Gastrocnemius medialis (tissue), 4 donors: ENCODE measurements around the gene TNS3. TPM values are rescaled to one million over a fixed set of nuclear protein-coding genes. Genes with fewer than 3 reads are reported as not detected.

Experiments
- ATAC-seq, 2 donors: fragments of 150-250 bp; one replicate each; pipeline ENCODE4 v1.9.1; 2016
- DNase-seq, 2 donors: peaks; one replicate each; pipeline ENCODE4 v3.0.0-alpha.2; 2019
- H3K27ac ChIP-seq, 4 donors: fragments of 200-600 bp; sonication (generic); 1 replicate in 1 of 4; 2 replicates in 3 of 4; pipeline ENCODE4 v1.5.1; 2016 to 2018; ENCODE audit warnings: mild to moderate bottlenecking in 2 of 4, moderate library complexity in 1 of 4
- H3K27me3 ChIP-seq, 3 donors: fragments of 200-600 bp; sonication (generic) in 2 of 3; 1 replicate in 1 of 3; 2 replicates in 2 of 3; pipeline versions ENCODE4 v1.5.1 to v1.6.0; 2016 to 2019; ENCODE audit warnings: mild to moderate bottlenecking in 1 of 3, moderate library complexity in 1 of 3
- H3K36me3 ChIP-seq, 2 donors: fragments of 200-600 bp; sonication (generic) in 1 of 2; one replicate each; pipeline ENCODE4 v1.5.1; 2017 to 2018
- H3K4me1 ChIP-seq, 2 donors: fragments of 200-600 bp; sonication (generic) in 1 of 2; one replicate each; pipeline ENCODE4 v1.5.1; 2016 to 2017; ENCODE audit warnings: mild to moderate bottlenecking in 2 of 2
- H3K4me3 ChIP-seq, 4 donors: fragments of 200-600 bp; sonication (generic) in 3 of 4; 1 replicate in 1 of 4; 2 replicates in 3 of 4; pipeline ENCODE4 v1.5.1; 2016 to 2019; ENCODE audit warnings: mild to moderate bottlenecking in 2 of 4
- H3K9me3 ChIP-seq, 3 donors: fragments of 200-600 bp; sonication (generic) in 2 of 3; 1 replicate in 1 of 3; 2 replicates in 2 of 3; pipeline ENCODE4 v1.5.1; 2016 to 2019
- CTCF ChIP-seq, 5 experiments: fragments of 450-650 bp in 3 of 5; fragments of 200-600 bp in 2 of 5; sonication (generic) in 2 of 5; IDR thresholded peaks in 4 of 5; conservative IDR thresholded peaks in 1 of 5; 1 replicate in 4 of 5; 2 replicates in 1 of 5; pipeline ENCODE4 v1.5.1; 2016 to 2019; ENCODE audit warnings: antibody characterized with exemption in 5 of 5, mild to moderate bottlenecking in 3 of 5, moderate library complexity in 3 of 5
- POLR2A ChIP-seq, 2 donors: fragments of 450-650 bp; IDR thresholded peaks; one replicate each; pipeline ENCODE4 v1.6.1; 2017; ENCODE audit warnings: antibody characterized with exemption in 2 of 2, mild to moderate bottlenecking in 2 of 2, moderate library complexity in 2 of 2
- in situ Hi-C, 4 donors: fragments of 200-750 bp; cut with MboI; loops; one replicate each; pipeline versions ENCODE4 v1.15.0 to v1.8.0; 2017; ENCODE audit warnings: low sequenced_read_pairs in 4 of 4
- intact Hi-C: fragments of 100-400 bp; cut with DNase I; formaldehyde crosslinking; loops from one replicate; pipeline ENCODE4 v1.15.1; 2023; ENCODE audit warnings: low total_unique reads
- total RNA-seq, 4 donors: library from RNA; depleted of rRNA; stranded (reverse); fragments of >200 nt; gene quantifications; one replicate each; pipeline versions ENCODE4 v1.1.0 to v1.2.3, GENCODE V29; 2016

TNS3 gene
- total RNA-seq, 4 donors from 2014 or later = 39.4 to 64.3 (median 50.5) TPM

DNA sequence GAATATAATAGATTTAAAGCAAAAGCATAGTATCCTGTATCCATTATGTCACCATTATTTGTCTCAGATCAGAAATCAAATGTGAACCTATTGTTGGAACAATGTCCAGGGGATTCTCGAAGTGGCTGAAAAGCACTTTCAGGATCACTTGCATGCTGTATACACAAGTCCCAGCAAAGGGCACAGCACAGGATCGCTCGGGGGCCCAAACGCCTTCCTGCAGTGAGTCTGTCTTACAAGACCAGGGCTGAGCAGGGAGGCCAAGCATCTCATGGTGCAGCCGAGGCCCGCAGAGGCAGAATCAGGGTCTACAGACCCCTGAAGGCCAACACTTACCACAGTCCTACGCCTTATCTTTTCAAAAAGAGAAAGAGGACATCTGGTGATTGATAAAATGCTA, 92.3 kb downstream of the TNS3 start:
- ATAC-seq (no peak), DNase-seq (no peak)
- H3K27ac ChIP-seq = peak overlapping the region in 1 of 4 donors; percentile 38
- TF ChIP-seq POLR2A (IDR thresholded peaks at IDR 0.05) (no peak), CTCF (IDR thresholded peaks at IDR 0.05 in 4 of 5, conservative IDR thresholded peaks at IDR 0.05 in 1 of 5) (no peak)
- H3K27me3 ChIP-seq = no peaks in the 10 kb centered on the region
- H3K9me3 ChIP-seq = no peaks in the 10 kb centered on the region
- intact Hi-C loops = loop anchor here (5.0 kb wide), 1 partner anchor 93 kb away; the partner anchor contains the start of gene TNS3
- peaks cover 28 to 29% of the 10 kb centered on the region in 2 donors for H3K4me1 ChIP-seq
- H3K4me3 ChIP-seq = no peak overlapping the region
- no peaks in the 10 kb centered on the region for H3K36me3 ChIP-seq
- in situ Hi-C loops = no loop called here

- no peak overlapping the region for H3K4me3 ChIP-seq
- peaks cover 25 to 31% of the 10 kb centered on the region in 2 donors for H3K4me1 ChIP-seq
- no peaks in the 10 kb centered on the region for H3K36me3 ChIP-seq
- intact Hi-C loops = loop anchor here (5.0 kb wide), 1 partner anchor 93 kb away; the partner anchor contains the start of gene TNS3
- no peak for ATAC-seq
- peak overlapping the region in 3 of 4 donors; percentile 34 to 60 (median 50) for H3K27ac ChIP-seq
- DNase-seq = no peak
- no peaks in the 10 kb centered on the region for H3K9me3 ChIP-seq
- in situ Hi-C loops = no loop called here
- TF ChIP-seq CTCF (IDR thresholded peaks at IDR 0.05 in 4 of 5, conservative IDR thresholded peaks at IDR 0.05 in 1 of 5) (no peak), POLR2A (IDR thresholded peaks at IDR 0.05) (no peak)
- H3K27me3 ChIP-seq = no peaks in the 10 kb centered on the region
These were observed 93.0 kb downstream of the TNS3 start for GRCh38 chr7:47488969-47489342.

GRCh38 chr7:47488201-47488968, 93.5 kb downstream of the TNS3 start:
- peaks cover 25 to 31% of the 10 kb centered on the region in 2 donors for H3K4me1 ChIP-seq
- H3K27ac ChIP-seq = peak overlapping the region in 3 of 4 donors; percentile 34 to 60 (median 50)
- intact Hi-C loops (loop anchor here (5.0 kb wide), 1 partner anchor 94 kb away; the partner anchor contains the start of gene TNS3), in situ Hi-C loops (no loop called here)
- no peaks in the 10 kb centered on the region for H3K9me3 ChIP-seq
- DNase-seq (no peak), ATAC-seq (no peak)
- TF ChIP-seq CTCF (IDR thresholded peaks at IDR 0.05 in 4 of 5, conservative IDR thresholded peaks at IDR 0.05 in 1 of 5) (no peak), POLR2A (IDR thresholded peaks at IDR 0.05) (no peak)
- no peak overlapping the region for H3K4me3 ChIP-seq
- H3K36me3 ChIP-seq = no peaks in the 10 kb centered on the region
- H3K27me3 ChIP-seq = no peaks in the 10 kb centered on the region

DNA sequence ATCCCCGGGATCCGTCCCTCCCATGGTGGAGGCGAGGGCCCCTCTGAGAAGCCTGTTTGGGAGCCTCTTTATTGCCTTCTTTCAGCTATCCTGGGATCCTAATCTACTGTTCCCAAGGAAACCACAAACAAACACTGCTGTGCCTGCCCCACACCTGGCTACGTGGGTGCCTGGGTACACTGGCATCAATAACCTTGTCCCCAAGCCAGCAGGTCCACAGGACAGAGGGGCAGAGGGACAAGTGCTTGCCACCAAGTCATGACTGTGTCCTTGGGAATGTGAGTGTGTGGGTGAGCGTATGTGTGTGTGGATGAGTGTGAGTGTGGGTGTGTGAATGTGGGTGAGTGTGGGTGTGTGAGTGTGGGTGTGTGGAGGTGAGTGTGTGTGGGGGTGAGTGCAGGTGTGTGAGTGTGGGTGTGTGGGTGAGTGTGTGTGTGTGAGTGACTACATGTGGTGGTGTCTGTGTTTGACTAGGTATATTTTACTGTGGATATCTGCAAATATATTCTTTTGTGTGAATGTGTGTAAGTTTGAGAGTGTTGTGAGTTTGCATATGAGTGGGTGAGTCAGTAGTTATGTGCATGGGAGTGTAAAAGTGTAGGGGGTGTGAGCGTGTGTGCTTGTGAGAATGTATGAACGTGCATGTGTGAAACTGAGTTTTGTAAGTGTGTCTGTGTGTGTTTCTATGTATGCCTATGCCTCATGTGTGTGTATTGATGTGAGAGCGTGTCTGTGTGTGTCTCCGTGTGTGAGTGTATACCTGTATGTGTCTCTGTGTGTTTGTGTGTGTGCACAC, 96.1 kb downstream of the TNS3 start:
- Histone ChIP-seq H3K27ac (peak overlapping the region; percentile 76 to 87 (median 80)), H3K36me3 (no peaks in the 10 kb centered on the region), H3K27me3 (no peaks in the 10 kb centered on the region), H3K9me3 (no peaks in the 10 kb centered on the region), H3K4me3 (no peak overlapping the region), H3K4me1 (peaks cover 40 to 49% of the 10 kb centered on the region in 2 donors)
- DNase-seq (no peak), ATAC-seq (no peak)
- TF ChIP-seq POLR2A (IDR thresholded peaks at IDR 0.05) = no peak
- TF ChIP-seq CTCF (IDR thresholded peaks at IDR 0.05 in 4 of 5, conservative IDR thresholded peaks at IDR 0.05 in 1 of 5) = no peak
- in situ Hi-C loops (no loop called here), intact Hi-C loops (loop anchor here (1.0 to 5.0 kb wide), 2 partner anchors 21 to 96 kb away; partner anchors contain the start of gene TNS3)
